HG03139 (cell line): ENCODE results near the gene DPPA5.
"Not testable (repeated sequence)": the region's sequence is repeated elsewhere in the genome, so short reads cannot be mapped to it uniquely, and the experiment has no call there.

Experiments used
- ATAC-seq: cut with Tn5 transposase; IDR thresholded peaks from one replicate; pipeline ENCODE4 v1.9.1; 2021; ENCODE audit not compliant: unreplicated experiment

DPPA5 gene

GRCh38 chr6:73364549-73364948 lies 10.5 kb upstream of the DPPA5 start:
- no peak for ATAC-seq

- no peak for ATAC-seq
These were observed 10.0 kb upstream of the DPPA5 start for GRCh38 chr6:73364121-73364520.

GRCh38 chr6:73363537-73363875 lies 9.4 kb upstream of the DPPA5 start:
- ATAC-seq: no peak

- no peak for ATAC-seq
These were observed 8.9 kb upstream of the DPPA5 start for GRCh38 chr6:73362869-73363536.

- ATAC-seq: no peak
These were observed 8.3 kb upstream of the DPPA5 start, which contains the start of gene KHDC3L for GRCh38 chr6:73362358-73362757. KHDC3L (plus strand) TSS chr6:73362658; CDS start chr6:73362730, 72 bp downstream.

GRCh38 chr6:73349311-73349710 lies 4.8 kb downstream of the DPPA5 start:
- ATAC-seq: no peak

GRCh38 chr6:73348550-73349204 lies 5.4 kb downstream of the DPPA5 start:
- ATAC-seq: no peak

- ATAC-seq: no peak
These were observed 10.9 kb downstream of the DPPA5 start for GRCh38 chr6:73343164-73343563.

GRCh38 chr6:73342174-73342573 lies 11.9 kb downstream of the DPPA5 start:
- no peak for ATAC-seq

- ATAC-seq: no peak
These were observed 12.7 kb downstream of the DPPA5 start for GRCh38 chr6:73341335-73341734.

- no peak for ATAC-seq
These were observed 14.0 kb downstream of the DPPA5 start for GRCh38 chr6:73340048-73340447.

GRCh38 chr6:73339340-73339739 lies 14.7 kb downstream of the DPPA5 start:
- no peak for ATAC-seq

- no peak for ATAC-seq
These were observed 24.9 kb downstream of the DPPA5 start for GRCh38 chr6:73329201-73329600.

GRCh38 chr6:73328790-73329189 lies 25.3 kb downstream of the DPPA5 start:
- no peak for ATAC-seq

GRCh38 chr6:73325656-73326055 lies 28.4 kb downstream of the DPPA5 start:
- ATAC-seq: no peak

- ATAC-seq: no peak
These were observed 30.8 kb downstream of the DPPA5 start for GRCh38 chr6:73323323-73323722.

GRCh38 chr6:73314577-73315492 lies 39.2 kb downstream of the DPPA5 start:
- ATAC-seq: no peak

- not testable (repeated sequence) for ATAC-seq
These were observed 43.6 kb downstream of the DPPA5 start for GRCh38 chr6:73310503-73310845.

GRCh38 chr6:73309785-73310502 lies 44.1 kb downstream of the DPPA5 start:
- peak; percentile 96 for ATAC-seq

GRCh38 chr6:73309535-73309784 lies 44.6 kb downstream of the DPPA5 start:
- peak; percentile 33 for ATAC-seq

- ATAC-seq: no peak
These were observed 45.2 kb downstream of the DPPA5 start for GRCh38 chr6:73308712-73309534.
